GM12874 (cell line): ENCODE data around the gene CLGN.

Source experiments
- CTCF ChIP-seq: IDR thresholded peaks from 2 replicates; pipeline ENCODE4 v1.5.1; 2011; ENCODE audit warnings: low read depth, mild to moderate bottlenecking, control low read depth, low read length, moderate library complexity; ENCODE audit not compliant: insufficient read depth

The CLGN gene

GRCh38 chr4:140357868-140358267 is 69.6 kb downstream of the CLGN start:
- TF ChIP-seq CTCF = no peak

GRCh38 chr4:140355288-140355687 is 72.2 kb downstream of the CLGN start:
- no peak for TF ChIP-seq CTCF

GRCh38 chr4:140353786-140354185 is 73.7 kb downstream of the CLGN start:
- TF ChIP-seq CTCF = no peak

- TF ChIP-seq CTCF = no peak
These were observed 76.1 kb downstream of the CLGN start for GRCh38 chr4:140351093-140352075.

- no peak for TF ChIP-seq CTCF
These were observed 77.6 kb downstream of the CLGN start for GRCh38 chr4:140349816-140350215.

- no peak for TF ChIP-seq CTCF
These were observed 81.3 kb downstream of the CLGN start for GRCh38 chr4:140346136-140346535.

- TF ChIP-seq CTCF = no peak
These were observed 82.8 kb downstream of the CLGN start for GRCh38 chr4:140344621-140345020.
